Measurements from ENCODE around the gene ADAM8. TPM values are rescaled to one million over a fixed set of nuclear protein-coding genes. Genes with fewer than 3 reads are reported as not detected.
"Not testable (repeated sequence)": the region's sequence is repeated elsewhere in the genome, so short reads cannot be mapped to it uniquely, and the experiment has no call there.

Gene ADAM8
- 0.50 and 2.8 TPM in 2 replicates for total RNA-seq (2014; rRNA removed; shearing (Covaris generic))

DNA sequence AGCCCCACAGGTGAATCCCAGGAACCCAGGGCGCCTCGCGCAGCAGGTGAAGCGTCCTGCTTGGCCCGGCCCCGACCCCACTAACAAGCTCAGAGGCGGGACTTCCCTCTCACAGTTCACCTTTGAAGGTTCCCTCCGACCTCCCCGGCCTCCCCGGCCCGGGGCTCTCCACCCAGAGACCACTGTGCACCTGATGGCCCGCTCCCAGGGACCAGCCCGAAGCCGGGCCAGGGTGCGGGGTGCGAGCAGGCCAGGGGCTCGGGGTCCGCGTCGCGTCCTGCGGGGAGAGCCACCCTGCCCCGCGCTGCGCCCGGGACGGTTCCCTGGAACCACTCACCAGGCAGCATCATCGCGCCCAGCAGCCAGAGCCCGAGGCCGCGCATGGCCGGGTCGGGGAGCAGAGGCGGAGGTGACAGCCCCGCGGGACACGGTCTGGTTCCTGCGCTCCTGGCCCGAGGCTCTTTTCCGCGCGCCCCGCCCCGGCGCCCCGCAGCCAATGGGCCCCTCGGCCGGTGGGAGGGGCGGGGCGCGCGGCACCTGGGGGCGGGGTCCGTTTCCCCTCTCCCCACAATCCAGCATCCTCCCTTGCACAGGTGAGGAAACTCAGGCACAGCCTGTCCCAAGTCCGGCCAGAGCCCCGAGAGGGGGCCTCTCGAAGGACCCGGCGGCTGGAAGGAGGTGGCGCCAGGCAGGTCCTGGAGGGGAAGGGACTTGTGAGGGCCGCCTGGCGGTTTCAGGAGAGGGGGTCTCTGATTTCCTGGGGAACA is at the start of gene ADAM8:
Gene ADAM8, minus strand, starts transcription at position 434 of the 767 bp plus-strand sequence. Its CDS starts 51 bp downstream, at position 383.
- DNase-seq (ENCODE audit: low spot score): no peak

DNA sequence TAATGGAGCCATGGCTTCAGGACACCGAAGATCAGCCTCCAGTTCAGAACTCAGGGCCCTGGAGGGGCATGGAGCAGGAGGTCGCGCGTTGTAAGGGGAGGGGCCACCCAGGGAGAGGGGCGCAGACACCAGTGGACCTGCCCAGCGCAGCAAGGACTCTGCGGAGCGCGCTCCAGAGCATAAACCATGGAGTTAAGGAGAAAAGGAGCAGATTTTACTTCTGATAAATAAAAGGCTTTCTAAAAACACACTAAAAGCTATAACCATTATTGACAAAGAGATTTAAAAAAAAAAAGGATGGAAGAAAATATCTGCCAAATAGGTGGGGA is 49.5 kb upstream of the ADAM8 start:
- no peak for DNase-seq (ENCODE audit: low spot score)

DNA sequence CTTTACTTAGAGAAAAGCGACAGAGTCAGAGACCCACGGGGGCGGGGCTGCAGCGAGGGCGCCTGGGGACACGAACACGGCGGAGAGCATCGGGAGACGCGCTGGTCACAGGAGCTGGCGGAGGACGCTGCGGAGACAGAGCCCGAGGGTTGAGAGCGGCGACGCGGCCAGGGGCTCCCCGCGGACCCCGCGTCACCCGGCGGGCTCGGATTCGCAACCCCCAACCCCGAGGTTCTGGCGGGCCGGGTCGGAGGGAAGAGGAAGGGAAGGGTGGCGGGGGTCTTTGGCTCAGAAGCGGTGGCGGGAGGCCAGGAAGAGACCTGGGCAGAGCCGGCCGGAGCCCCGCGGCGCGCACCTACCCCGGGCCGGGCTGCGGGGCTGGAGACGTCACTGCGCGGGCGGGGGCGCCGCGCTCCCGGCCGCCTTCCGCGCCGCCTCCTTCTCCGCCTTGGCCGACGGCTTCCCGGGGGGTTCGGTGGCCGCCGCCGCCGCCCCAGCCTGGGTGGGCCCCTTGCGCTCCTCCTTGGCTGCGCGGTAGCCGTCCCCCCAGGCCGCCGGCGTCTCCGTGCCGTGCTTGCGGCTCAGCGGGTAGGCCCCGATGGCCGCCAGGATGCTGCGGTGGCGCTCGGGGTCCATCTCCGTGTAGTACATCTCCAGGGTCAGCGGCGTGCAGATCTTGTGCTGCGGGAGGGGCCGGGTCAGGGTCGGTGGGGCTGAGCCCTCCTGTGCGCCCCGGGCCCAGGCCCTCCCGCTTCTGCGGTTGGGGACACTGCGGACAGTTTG is 49.0 kb upstream of the ADAM8 start:
- no peak for DNase-seq (ENCODE audit: low spot score)

DNA sequence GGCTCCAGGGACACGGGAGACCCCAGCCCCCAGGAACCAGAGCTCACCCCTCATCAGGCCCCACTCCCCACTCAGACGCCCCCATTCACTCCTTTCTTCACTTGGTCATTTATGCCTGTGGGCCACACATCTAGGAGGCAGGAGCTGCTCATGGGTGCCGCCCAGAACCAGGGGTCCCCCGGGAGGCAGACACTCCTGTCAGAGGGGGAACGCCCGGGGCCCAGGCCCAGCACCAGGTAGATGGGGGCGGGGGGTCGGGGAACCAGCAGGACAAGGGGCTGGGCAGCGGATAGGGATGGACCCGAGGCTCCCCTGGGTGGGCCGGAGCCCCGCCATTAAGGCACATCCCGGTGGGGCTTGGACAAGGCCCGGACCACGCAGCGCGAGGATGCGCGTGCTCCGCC is 48.2 kb upstream of the ADAM8 start:
- DNase-seq (ENCODE audit: low spot score): no peak

DNA sequence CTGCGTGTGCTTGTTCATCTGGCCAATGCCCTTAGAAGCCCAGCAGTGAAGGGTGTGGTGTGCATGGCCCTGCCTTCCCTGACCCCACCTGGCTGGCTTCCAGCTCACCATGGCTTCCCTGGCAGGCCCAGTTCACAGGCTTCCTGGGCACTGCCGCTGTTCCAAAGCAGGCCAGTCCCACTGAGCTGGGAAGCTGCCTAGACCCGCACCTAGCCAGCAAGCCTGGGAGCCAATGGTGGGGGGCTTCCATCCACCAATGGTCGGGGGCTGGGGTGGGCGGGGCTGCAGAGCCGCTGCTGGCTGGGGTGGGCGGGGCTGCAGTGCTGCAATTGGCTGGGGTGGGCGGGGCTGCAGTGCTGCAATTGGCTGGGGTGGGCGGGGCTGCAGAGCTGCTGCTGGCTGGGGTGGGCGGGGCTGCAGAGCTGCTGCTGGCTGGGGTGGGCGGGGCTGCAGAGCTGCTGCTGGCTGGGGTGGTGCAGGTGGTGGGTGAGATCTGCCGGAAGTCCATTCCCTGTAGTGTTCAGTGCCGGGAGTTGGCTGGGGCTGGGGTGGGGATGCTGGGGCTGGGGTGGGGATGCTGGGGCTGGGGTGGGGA is 47.6 kb upstream of the ADAM8 start:
- DNase-seq (ENCODE audit: low spot score): no peak

DNA sequence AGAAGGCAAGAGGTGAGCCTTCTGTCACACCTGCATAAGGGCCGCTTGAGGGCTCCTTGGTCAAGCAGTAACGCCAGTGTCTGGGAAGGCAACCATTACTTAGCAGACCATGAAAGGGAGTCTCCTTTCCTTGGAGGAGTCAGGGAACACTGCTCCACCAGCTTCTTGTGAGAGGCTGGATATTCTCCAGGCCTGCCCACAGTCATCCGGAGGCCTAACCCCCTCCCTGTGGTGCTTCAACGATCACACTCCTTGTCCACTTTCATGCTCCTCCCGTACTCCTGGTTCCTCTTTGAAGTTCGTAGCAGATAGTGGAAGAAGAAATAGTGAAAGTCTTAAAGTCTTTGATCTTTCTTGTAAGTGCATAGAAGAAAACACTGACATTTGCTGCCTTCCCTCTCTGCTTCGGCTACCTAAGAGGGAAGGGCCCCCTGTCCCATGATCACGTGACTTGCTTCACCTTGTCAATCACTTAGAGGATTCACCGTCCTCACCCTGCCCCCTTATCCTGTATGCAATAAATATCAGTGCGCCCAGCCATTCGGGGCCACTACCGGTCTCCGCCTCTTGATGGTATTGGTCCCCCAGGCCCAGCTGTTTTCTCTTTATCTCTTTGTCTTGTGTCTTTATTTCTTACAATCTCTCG is 45.5 kb upstream of the ADAM8 start:
- DNase-seq (ENCODE audit: low spot score): not testable (repeated sequence)

DNA sequence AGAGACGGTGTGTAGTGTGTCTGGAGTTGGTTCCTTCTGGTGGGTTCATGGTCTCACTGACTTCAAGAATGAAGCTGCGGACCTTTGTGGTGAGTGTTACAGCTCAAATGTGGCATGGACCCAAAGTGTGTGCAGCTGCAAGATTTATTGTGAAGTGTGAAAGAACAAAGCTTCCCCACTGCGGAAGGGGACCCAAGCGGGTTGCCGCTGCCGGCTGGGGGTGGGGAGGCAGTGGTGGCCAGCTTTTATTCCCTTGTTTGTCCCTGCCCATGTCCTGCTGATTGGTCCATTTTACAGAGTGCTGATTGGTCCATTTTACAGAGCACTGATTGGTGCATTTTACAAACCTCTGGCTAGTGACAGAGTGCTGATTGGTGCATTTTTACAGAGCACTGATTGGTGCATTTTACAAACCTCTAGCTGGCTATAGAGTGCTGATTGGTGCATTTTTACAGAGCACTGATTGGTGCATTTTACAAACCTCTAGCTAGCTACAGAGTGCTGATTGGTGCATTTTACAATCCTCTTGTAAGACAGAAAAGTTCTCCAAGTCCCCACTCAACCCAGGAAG is 44.3 kb upstream of the ADAM8 start:
- not testable (repeated sequence) for DNase-seq (ENCODE audit: low spot score)

DNA sequence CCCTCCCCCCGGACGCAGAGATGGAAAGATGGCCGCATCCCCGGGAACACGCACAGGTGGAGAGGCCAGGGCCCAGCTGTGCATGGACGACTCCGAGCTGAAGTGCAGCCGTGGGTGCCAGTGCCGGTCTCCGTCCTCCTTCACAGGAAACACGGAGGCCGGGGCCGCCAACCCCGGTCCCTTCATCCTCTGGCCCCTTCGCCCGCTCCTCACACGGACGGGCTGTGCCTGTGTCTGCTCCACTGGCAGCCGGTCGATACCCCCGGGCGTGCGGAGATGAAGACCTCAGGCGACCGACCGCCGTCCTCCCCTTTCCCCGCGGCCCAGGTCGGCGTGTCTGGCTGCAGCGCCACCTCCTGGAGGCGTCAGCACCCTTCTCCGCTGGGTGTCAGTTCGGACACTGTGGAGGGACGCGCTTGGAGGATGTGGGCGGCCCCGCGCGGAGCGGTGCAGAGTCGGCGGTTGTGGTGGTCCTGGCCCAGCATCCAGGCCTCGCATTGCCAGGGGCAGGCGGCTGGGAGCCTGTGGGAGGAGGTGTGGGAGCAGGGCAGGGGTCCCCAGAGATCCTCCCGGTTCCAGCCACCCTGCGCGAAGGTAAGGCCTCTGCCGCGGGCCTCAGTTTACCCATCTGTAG is 41.9 kb upstream of the ADAM8 start:
- DNase-seq (ENCODE audit: low spot score): peak; percentile 47

DNA sequence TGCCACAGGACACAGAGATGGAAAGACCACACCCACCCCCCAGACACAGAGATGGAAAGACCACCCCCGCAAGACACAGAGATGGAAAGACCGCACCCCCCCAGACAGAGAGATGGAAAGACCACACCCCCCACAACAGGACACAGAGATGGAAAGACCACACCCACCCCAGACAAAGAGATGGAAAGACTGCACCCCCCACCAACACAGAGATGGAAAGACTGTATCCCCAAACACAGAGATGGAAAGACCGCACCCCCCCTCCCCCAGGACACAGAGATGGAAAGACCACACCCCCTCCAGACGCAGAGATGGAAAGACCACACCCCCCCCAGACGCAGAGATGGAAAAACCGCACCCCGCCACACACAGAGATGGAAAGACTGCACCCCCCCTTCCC is 40.1 kb upstream of the ADAM8 start:
- DNase-seq (ENCODE audit: low spot score): no peak

DNA sequence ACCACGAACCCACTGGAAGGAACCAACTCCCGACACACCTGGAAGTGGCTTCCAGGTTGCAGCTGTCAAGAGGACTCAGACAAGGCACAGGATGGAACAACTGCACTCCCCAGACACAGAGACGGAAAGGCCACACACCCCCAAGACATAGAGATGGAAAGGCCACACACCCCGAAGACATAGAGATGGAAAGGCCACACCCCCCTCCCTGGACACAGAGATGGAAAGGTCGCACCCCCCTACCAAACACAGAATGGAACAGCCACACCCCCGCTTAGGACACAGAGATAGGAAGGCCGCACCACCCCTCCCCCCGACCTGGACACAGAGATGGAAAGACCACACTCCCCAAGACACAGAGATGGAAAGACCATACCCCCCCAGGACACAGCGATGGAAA is 39.6 kb upstream of the ADAM8 start:
- DNase-seq (ENCODE audit: low spot score): no peak

DNA sequence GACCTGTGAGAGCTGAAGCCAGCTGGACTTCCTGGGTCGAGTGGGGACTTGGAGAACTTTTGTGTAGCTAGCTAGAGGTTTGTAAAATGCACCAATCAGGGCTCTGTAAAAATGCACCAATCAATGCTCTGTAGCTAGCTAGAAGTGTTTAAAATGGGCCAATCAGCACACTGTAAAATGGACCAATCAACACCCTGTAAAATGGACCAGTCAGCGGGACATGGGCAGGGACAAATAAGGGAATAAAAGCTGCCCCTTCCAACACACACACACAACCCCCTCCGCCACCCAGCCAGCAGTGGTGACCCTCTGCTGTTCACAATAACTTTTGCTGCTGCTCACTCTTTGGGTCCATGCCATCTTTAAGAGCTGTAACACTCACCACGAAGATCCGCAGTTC is 39.2 kb upstream of the ADAM8 start:
- peak; percentile 36 for DNase-seq (ENCODE audit: low spot score)

DNA sequence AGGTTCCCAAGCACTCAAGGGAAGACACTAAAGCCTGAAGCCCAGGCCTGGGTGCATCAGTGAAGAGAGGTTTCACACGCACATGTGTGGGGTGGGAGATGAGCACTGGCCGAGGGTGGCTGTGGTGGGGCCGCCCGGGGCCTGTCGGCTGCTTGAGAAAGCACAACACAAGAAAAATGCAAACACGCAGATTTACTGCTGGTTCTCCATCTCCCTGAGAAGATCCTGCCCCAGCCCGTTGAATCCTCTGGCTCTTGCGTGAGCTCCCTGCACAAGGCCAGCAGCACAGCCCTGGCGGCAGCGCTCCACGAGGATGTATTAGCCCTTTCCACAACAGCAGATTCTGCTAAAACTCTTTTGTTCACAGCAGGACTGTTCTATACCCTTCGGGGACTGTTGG is 38.2 kb upstream of the ADAM8 start:
- no peak for DNase-seq (ENCODE audit: low spot score)

DNA sequence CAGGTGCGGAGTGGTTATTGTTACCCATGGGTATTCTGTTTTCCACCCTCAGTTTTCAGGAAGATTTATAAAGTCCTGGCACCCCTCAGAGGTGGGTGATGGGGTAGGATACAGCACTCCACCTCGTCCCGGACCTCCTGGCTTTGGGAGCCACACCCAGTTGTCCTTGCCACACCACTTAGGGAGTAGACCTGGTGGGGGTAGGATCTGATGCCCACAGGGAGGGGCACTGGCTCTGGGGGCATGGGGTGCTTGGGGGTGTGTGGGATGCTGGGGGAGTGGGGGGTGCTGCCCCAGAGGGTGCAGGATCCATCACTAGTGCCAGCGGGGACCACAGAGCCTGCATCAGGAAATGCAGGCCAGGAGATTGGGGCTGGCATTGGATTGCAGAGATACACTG is 36.5 kb upstream of the ADAM8 start:
- no peak for DNase-seq (ENCODE audit: low spot score)

DNA sequence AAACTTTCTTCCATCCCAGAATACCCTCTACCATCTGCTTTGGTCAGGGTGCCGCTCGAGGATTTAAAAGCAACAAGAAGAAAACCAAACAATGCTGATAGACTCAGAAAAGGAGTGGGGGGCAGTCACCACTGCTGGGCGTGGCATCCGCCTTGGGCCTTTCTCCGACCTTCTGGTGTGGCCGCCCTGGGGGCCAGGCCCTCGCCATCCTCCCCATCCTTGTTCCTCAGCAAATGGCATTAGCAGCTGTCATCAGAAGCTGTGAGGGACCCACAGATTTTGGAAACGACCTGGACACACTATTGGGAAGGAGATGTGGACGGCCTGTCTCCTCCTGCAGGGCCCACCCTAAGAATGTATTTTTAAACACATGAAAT is 36.1 kb upstream of the ADAM8 start:
- no peak for DNase-seq (ENCODE audit: low spot score)

DNA sequence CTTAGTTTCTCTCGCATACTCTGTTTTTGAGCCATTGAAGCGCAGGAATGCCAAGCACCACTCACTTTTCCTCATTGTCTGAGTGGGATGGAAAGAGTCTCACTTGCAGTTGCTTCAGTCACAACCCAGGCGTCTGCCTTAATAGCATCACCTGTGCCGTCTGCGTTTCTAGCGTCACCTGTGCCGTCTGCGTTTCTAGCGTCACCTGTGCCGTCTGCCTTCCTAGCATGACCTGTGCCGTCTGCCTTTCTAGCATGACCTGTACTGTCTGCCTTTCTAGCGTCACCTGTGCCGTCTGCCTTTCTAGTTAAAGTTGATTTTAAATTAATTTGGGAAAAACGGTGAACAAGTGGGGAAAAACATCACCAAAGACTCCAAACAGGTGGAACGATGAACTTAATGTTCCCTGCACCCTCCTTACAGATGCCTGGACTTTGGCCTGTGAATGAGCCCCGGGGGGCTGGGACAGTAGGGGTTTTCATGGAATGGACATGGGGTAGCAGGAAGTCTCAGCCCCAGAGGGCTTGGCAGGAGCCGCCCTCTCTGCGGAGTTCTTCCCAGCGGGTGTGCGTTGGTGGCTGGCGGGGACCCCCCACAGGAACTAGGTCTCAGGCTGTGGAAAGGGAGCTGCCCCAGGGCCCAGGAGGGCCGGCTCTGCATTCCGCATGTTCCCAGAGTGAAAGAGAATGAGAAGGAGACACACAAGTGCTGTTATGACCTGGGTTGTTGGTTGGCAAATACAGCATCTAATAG is 35.5 kb upstream of the ADAM8 start:
- no peak for DNase-seq (ENCODE audit: low spot score)

DNA sequence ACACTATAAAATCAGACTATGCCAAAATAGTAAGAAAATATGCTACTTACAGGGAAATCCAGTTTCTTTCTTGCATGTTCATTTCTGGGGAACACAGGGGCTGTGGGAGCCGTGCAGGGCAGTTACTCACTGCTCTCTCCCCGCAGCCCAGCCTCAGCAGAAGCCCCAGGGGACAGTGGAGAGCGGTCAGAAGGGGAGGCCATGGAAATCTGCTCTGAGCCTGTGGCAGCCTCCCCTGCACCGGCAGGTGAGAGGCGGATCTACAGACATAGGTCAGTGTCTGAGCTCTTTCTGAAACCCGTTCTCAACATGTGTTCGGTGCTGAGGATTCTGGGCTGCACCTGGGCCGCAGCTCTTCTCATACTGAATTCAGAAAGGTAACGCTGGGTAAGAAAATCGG is 34.9 kb upstream of the ADAM8 start:
- DNase-seq (ENCODE audit: low spot score): no peak

DNA sequence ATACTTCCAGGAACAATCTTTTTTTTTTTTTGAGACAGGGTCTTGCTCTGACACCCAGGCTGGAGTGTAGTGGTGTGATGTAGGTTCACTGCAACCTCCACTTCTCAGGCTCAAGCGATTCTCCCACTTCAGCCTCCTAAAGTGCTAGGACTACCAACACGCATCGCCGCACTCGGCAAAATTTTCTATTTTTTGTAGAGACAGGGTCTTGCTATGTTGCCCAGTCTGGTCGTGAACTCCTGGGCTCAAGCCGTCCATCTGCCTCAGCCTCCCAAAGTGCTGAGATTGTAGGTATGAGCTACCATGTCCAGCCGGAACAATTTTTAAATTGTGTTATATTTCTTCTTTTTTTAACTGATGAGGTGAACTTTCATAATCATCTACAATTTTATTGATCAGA is 34.1 kb upstream of the ADAM8 start:
- no peak for DNase-seq (ENCODE audit: low spot score)

DNA sequence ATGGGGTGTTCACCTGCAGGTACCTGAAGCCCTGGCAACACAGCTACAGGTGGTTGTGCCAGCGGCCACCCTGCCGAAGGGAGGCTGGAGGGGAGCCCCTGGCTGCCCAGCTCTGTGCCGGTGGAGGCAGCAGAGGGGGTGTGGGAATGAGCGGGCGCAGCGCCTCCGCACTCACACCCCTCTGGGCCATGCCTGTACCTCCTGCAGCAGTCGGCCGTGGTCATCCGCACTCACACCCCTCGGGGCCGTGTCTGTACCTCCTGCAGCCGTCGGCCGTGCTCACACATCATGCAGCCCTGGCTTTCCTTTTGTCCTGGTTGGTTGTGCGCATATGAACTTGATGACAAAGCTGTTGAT is 33.7 kb upstream of the ADAM8 start:
- no peak for DNase-seq (ENCODE audit: low spot score)

DNA sequence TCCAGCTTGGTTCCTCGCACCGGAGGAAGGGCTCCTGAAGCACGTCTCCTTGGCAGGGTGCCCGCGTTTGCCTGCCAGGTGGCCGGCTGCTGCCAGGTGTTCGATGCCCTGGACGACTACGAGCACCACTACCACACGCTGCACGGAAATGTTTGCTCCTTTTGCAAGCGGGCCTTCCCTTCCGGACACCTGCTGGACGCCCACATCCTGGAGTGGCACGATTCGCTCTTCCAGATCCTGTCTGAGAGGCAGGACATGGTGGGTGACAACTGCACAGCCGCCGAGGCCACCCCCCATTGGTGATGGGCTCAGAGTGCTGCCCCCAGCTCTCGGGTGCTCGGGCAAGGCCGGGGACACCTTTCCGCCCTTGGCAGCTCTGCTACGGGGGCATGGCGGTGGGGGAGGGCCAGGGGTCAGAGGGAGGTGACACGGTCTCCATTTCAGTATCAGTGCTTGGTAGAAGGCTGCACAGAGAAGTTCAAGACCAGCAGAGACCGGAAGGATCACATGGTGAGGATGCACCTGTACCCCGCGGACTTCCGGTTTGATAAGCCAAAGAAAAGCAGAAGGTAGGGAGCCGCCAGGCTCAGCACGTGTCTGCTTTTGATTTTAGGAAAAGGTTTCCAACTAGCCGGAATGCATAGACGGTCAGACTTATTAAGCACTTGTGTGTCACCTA is 33.2 kb upstream of the ADAM8 start:
- no peak for DNase-seq (ENCODE audit: low spot score)

DNA sequence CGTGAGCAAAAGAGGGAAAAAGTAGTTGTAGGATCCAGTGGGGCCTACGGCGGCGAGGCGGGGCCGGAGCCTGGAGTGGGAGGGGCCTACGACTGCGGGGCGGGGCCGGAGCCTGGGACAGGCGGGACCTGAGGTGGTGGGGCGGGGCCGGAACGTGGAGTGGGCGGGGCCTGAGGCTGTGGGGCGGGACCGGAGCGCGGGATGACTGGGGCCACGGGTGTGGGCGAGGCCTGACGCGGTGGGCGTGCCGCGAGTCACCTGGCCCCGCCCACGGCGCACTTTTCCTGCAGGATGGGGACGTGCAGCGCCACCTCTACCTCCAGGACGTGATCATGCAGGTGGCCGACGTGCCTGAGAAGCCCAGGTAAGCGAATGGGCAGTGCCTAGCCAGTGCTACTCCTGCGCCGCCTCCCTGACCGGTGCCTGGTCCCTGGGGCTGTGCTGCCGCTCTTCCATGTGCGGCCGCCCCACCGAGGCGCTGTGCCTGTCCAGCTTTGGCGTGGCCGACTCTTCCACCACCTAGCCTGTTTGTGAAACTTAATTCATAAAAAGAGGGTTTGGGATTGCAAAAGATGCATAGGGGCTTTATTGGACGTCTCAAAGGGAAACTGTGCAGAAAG is 32.5 kb upstream of the ADAM8 start:
- peak; percentile 59 for DNase-seq (ENCODE audit: low spot score)
